ENCODE measurements around the gene SREBF2. TPM values are rescaled to one million over a fixed set of nuclear protein-coding genes. Genes with fewer than 3 reads are reported as not detected.

Gene SREBF2
- total RNA-seq, 1 donor from 2014 or later, result 165 TPM

DNA sequence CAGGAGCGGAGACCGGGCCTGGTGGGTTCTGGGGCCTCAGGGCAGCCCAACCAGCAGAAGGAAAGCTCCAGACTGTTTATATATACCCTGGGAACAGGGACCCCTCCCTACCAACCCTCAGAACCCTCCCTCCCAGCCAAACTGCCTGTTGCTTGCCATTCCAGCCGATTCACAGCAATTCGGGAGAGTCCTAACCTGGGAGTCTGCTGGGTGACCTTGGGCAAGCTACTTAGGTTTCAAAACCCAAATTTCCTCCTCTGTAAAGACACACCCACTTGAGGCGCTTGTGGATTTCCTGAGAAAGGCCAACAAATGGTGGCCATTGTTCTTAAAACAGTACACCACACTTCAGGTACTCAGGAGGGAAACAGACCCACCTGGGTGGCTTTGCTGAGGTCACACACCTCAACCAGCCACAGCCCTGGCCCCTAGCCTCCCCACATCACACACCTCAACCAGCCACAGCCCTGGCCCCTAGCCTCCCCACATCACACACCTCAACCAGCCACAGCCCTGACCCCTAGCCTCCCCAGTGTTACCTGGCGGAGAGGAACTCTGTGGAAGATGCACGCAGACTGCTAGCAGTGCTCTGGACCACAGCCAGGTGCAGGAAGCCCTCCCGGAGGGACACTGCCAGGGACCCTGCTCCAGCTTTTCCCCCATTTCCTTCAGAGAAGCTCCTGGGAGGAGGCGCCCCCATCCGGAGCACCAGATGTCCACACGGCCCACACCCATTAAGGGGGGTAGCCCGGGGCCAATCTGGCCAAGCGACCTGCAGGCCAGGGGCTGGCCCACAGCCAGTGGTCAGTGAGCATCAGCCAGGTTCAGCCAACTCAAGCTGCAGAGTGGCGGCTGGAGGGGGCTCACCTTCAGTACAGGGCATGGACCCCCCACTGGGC lies 75.8 kb downstream of the SREBF2 start:
- DNase-seq (ENCODE audit: low spot score), result no peak

DNA sequence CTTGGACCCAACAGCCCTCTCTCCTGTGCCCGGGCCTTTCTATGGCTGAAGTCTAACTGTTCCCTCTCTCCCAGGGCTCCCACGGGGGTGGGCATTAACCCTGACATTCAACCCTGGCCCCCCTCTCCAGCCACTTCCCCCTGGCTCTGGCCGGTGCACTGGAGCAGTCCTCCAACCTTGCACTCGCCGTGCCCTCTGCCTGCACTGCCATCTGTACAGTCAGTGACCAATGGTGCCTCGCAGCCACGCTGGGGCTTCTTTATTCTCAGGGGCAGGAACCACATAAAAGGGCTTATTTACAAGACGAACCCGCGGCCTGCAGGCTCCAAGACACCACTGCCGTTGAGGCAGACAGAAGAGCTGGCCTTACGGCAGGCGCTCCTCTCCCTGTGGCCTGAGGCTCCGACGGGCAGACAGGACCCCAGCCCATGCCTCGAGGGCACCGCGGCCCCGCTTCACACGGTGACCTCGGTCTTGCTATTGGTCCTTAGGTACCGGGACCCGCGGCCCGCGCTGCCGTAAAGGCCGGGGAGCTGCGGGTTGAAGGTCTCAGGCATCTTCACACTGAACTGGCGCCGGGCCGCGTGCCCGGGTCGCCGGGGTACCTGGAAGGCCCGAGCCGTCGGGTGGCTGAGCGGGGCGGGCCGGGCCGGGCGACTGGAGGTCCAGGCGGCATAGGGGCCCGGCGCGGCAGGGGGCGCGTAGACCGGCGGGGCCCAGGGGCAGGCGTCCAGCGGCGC lies 76.6 kb downstream of the SREBF2 start:
- no peak for DNase-seq (ENCODE audit: low spot score)

DNA sequence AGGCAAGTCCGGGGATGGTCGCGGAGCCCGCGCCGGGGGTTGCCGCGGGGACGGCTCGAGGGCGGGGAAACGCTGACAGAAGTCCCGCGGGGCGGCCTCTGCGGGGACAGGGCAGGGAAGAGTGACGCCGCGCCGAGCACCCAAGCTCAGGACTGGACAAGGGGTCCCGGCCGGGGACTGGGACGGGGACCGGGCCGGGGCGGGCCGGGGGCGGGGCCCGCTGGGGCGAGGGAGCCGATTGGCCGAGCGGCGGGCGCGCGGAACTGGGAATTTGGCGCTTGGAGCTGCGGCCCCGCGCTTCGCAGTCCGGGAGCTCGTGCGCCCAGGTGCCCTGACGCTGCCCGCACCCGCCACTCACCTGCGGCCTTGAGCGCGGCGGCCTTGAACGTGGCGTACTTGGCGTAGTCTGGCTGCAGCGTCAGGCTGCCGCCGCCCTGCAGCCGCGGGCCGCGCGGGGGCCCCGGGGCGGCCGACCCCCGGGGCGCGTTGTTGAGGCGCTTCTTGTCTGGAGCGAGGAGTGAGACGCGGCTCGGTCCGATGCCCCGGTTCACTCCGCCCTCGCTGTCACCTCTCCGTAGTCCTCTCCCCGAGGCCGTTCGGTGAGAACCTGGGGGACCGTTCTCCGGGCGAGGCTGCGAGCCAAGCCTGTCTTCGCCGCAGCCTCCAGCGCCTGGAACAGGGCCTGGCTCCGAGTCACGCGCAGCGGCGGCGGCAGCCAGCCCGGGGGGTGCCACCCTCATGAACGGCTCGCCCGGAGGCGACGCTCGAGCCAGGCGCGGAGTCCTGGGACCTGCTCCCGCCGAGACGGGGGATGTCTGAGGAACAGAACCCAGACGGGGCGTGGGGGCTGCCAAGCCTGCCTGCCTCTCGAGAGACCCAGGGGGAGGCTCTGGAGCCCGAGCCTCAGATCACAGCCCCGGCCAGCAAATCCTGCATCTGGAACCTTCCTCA lies 77.4 kb downstream of the SREBF2 start:
- DNase-seq (ENCODE audit: low spot score), result peak; percentile 46

DNA sequence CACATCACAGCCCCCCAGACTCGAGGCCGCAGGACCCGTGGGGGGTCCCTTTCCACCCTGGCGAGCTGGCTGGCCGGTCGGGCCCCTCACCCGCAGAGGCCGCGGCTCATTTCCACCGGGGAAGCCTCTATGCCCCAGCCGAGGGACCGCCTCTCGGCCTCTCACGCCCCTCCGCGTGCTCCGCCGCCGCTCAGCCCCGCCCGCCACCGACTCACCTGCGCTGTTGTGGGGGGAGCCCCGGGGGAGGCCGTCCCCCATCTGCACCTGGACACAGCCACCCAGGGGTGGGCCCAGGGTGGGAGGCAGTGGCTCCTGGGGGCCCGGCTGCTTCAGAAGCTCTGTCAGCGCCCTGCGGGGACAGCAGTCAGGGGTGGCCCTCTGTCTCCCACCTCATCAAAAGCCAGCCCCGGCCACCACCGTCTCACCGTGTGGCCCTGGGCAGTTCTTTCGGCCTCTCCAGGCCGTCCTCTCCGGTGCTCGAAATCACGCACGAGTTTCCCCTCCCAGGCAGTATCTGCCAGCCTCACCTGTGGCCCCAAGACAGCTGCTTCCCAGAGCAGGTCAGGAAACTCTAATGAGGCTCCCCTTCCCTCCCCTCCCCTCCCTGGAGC lies 78.2 kb downstream of the SREBF2 start:
- peak; percentile 41 for DNase-seq (ENCODE audit: low spot score)

DNA sequence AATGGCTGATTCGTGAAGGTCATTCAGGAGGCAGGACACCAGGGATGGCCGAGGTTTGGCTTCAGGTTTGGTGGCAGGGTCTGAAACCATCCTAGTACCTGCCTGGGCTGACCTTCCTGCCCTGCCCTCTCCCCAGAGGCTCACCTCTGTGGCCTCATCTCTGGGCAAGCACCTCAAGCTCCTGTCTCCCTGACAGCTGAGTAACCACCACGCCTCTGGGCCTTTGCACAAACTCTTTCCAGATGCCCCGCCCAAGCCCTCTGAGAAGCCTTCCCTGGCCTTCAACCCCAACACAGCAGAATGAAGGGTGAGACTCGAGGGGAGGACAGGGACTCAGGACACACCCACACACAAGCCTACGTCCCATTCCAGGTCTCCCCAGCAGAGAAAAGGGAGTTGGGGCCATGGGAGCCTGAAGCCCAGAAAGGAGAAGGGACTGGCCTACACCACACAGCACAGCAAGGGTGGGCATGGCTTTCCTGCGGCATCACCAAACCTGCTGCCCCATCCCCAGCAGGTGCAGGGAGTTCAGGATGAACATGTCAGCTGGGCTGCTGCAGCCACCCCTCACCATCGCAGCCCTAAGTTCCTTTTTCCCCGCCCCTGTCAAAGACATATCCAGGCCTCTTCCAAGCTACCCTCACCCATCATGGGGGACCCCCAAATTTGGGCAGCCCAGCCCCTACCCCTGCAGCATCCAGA lies 79.6 kb downstream of the SREBF2 start:
- DNase-seq (ENCODE audit: low spot score), result no peak

DNA sequence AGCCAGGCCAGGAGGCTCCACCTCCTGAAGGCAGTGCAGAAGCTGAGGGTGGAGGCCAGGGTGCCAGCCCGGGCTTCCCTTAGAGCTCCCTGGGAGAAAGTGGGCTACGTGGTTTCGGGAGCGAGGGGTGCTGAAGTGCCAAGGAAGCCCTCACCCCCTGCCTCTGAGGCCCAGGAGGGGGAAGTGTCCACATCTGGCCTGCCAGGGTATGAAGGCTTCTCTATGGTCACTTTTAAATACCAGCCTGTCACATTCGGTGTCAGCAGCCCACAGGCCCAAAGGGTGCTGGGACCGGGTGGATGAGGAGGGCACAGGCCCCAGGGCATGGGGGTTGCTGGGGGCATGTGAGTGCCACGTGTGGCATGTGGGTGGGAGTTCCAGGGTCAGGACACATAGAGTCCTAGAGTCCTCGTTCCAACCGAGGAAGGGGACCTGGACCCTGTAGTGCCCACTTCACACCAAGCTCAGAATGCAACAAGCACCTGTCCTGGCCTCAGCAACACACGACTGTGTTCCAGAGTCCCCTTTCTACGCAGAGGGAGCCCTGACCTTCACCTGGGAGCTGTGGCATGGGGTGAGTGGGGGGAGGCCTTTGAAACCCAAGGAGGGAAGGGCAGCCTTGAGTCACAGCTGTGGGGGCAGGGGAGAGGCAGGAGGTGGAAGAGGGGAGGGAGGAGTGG lies 80.3 kb downstream of the SREBF2 start:
- no peak for DNase-seq (ENCODE audit: low spot score)

DNA sequence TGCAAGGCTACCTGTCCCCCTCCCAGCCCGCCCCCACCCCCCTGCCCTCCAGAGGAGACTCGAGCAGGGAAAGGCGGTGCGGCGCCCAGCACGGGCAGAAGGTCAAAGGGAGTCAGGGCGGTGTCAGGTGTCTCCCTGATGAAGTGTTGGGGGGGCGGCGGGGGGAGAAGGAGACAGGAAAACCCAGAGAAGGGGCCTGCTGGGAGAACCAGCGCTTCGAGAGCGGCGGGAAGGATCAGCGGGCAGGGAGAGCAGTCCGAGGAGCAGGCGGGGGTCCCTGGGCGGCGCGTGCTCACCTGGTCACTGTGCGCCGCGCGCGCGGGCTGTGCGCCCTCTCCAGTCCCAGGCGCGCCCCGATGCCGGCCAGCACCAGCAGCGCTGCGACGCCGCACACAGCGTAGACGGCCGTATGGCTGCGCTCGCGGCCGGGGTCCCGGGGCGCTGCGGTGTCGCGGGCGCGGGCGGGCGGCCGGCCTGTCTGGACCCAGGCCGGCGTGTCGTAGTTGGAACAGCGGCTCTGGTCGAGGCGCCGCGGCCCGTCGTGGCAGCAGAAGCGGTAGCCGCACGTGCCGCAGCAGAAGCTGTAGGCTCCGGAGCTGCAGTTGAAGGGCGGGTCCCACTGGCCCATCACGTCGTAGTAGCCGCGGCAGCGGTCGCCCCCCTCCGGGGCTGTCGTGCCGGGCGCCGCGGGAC lies 81.1 kb downstream of the SREBF2 start:
- no peak for DNase-seq (ENCODE audit: low spot score)

DNA sequence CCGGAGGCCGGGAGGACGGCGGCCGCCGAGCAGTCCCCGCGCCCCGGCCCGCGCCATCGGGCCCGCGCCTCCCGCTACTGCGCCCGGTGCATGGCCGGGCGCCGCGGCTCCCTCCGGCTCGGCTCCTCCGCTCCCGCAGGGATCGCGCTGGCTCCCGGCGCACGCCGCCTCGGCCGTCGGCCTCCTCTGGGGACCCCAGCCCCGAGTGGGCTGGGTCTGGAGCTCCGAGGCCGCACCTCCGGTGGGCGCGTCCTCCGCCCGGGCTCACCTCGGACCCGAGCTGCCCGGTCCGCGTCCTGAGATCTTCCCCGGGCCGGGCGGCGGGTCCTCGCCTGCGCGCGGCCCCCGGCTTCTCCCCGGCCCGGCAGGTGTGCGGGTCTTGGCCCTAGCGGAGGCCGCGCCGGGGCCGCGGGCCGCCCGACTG lies 81.7 kb downstream of the SREBF2 start:
- no peak for DNase-seq (ENCODE audit: low spot score)

DNA sequence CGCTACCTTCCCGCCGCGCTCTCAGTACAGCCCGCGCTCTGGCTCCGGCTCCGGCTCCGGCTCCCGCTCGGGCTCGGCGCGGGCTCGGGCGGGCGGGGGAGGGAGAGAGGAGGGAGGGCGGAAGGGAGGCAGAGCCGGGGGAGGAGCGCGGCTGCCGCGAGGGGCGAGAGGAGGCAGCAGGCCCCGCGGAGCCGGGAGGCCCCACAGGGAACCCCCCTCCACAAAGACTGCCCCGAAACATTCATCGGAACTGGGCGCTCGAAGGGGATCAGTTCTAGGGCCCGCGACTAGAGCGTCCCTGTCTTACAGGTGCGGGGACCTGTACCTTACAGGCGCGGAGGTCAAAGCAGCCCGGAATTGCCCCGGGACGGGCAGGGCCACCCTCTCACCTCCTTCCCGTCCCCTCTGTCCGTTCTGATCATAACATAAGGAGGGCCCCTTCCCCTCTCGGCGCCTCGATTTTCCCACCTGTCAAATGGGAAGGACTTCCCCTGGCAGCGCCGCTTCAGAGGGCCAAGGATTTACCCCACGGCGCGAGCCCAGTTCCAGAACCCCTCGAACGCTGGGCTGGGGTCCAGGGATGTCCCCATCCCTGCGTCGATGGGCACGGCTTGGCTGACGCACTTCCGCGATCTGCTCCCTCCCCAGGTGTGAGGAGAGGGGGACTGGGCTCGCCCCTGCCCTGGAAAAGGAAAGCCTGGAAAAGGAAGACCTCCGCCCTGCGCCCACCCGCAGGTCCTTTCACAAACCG lies 82.3 kb downstream of the SREBF2 start, which contains the start of gene SHISA8:
Gene SHISA8 (minus strand): TSS at position 40 of the 751 bp plus-strand sequence. CDS start 407 bp downstream, outside the sequence.
- peak; percentile 41 for DNase-seq (ENCODE audit: low spot score)

DNA sequence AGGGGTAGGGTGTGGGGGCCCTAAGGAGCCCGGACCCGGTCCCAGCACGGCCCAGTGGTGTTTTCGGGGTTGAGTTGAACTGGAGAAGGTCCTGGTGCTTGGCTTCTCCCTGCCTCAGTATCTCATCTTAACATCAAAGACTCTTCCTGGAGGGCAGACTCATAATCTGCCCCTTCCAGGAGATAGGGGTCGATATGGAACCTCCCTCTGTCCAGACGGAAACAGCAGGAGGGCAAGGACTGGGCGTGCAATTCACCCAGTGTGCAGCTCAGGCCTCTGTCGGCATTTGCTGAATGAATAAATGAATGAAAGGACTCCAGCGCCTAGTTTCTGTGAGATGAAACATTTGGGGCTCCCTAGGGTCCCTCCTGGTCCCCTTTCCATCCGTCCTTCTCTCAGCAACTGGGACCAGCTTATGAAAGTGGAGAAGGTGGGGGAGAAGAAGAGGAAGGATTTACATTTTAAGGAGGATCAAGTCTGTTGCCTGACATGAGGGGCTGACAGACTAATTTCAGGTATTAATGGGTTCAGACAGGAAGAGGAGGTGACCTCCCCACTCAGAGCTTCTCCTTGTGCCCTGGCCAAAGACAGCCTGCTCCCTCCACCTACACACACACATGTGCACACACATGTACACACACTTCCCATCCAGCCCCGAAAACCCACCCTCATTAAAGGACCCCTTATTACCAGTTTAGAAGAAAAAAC lies 83.0 kb downstream of the SREBF2 start:
- DNase-seq (ENCODE audit: low spot score), result no peak

DNA sequence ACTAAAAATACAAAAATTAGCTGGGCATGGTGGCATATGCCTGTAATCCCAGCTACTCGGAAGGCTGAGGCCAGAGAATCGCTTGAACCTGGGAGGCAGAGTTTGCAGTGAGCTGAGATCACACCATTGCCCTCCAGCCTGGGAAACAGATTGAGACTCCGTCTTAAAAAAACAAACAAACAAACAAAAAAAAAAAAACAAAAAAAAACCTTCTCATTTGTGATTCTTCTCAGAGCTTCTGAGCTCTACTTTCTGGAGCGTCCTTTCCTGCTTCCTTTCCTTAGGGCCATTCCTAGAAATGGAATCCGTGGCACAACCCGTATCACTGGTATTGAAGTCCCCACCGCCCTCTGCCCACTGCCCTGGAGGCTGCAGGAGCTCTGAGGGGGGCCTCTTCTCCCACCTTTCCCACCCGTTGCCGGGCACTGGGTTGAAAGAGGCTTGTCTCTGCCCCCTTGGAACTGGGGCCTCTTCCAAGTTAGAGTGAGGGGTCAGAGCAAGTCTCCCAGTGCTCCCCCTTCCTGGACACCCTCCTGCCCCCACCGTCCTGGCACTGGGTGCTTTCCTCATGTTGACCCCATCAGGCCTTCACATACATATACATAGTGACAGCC lies 83.9 kb downstream of the SREBF2 start:
- no peak for DNase-seq (ENCODE audit: low spot score)

DNA sequence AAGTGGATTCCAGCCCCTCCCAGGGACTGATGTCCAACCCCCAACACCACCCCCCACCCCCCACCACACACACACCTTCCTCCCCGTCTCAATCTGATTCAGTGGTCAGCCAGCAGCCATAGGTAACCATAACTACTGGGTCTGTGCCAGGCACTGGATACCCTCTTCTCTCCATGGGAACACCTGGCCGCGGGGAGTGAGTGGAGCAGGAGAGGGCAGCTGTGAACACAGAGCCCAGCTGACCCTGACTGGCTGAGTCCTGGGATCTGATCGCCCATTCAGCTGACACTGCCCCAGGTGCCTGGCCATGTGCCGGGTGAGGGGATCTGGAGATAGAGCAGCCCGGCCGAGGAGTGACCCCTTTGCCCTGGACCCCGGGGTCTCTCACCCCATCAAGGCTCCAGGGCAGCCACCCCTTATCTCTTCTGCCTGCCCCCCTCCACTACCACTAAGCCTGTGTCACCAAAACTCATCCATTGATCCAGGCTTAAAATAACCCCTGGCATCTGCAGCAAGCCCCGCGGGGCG lies 84.5 kb downstream of the SREBF2 start:
- DNase-seq (ENCODE audit: low spot score), result no peak

DNA sequence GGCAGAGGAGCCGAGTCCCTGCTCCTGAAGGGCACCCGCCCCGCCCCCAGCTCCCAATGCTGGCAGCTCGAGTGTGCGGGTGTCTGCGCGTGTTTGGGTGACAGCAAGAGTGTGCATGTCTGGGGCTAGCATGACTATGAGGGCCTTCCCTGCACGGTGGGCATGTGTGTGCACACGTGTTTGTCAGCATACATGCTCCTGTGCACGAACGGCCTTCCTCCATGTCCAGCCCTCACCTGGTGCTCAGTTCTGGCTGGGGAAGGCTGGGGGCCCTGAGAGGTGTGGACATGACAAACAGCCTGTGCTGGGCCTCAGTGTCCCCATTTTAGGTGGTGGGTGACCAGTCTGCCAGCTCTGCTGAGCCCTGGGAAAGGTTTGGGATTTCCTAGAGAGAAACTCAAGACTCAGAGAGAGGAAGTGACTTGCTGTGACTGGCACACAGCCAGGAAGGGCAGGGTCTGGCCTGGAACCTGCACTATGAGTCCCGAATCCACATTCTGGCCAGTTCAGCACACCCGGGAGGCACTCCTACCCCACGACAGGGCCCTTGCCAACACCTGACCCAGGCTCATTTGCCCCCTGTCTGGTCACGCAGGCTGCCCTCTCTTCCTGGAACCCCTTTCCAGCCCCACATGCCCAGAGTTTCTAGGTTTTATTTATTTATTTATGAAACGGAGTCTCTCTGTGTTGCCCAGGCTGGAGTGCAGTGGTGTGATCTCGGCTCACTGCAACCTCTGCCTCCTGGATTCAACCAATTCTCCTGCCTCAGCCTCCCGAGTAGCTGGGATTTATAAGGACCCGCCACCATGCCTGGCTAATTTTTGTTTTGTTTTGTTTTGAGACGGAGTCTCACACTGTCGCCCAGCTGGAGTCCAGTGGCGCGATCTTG lies 85.2 kb downstream of the SREBF2 start:
- DNase-seq (ENCODE audit: low spot score), result peak; percentile 74

DNA sequence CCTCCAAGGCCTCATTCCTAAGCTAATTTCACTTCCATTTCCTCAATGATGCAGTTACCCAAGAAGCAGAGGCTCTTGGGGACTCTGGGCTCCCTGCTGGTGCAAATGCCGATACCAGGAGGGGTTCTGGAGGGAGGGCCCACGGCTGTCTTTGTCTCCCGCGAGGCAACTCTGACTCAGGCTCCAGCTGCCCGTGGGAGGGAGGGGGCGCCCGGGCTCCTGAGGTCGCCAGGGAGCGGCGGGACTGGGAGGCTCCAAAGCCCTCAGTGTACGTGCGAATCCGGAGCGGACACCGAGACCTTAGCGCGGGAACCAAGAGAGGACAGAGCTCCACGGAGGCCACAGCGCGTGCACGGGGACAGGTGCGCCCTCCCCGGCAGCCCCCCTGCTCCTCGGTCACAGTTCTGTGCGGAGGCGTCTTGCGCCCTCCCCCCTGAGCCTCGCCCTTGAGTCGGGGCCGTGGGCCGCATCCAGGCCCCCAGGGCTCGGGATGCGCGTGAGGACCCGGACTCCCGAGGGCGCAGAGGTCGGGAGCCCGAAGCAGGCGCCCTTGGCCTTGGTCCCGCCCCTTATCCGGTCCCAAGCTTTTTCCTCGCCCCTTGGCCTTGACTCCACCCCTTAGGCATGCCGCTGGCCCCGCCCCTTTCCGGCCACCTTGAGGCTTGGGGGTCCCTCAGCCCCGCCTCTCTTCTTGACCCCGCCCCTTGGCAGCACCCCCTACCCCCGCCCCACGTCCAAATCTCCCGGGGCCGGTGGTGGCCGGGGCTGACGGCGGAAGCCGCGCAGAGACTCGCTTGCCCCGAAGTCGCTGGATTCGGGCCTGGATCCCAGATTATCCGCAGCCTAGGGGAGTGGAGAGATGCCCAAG lies 86.7 kb downstream of the SREBF2 start:
- DNase-seq (ENCODE audit: low spot score), result peak; percentile 66

DNA sequence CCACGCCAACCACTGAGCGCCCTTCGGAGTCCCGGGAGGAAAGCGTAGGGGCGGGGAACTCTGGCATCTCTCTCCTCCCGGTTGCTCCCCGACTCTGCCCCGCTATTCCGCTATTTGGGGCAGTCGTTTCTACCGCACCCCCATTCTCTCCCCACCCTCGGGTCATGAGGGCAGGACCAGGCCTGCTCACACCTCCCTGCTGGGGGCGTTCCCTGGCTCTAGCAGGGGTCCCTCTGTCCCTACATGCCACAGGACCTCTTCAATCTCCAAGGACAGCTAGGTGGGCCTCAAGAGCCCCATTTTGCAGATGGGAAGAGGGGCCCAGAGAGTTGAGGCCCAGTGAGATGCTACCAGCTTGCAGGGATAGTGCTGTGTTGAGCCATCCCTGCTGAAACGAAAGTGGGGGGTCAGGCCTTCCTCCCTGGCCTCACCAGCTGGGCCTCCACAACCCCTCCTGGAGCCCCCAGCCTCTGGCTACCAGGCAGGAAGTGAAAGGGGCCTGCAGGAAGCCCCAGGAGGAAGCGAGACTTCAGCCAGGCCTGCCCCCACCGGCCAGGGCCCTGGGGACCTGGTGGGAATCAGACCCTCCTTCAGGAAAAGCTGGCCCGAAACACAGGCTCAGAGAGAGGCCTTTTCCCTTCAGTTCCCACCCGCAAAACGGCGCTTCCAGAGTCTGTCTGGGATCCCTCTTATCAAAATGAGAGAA lies 87.5 kb downstream of the SREBF2 start:
- no peak for DNase-seq (ENCODE audit: low spot score)

All from ureter (tissue), 1 donor.